DND-41 (cell line): Measurements from ENCODE around the gene ZMAT3.

Source experiments
- CTCF ChIP-seq: IDR thresholded peaks from 2 replicates; pipeline ENCODE4 v1.5.1; 2012; ENCODE audit warnings: borderline replicate concordance, low read length, moderate library complexity, mild to moderate bottlenecking; ENCODE audit not compliant: poor library complexity, severe bottlenecking; ENCODE audit errors: extremely low read depth
- EZH2 ChIP-seq: IDR thresholded peaks from 3 replicates; pipeline ENCODE4 v1.6.1; 2012; ENCODE audit warnings: borderline replicate concordance, low read depth, mild to moderate bottlenecking, moderate library complexity, low read length, inconsistent platforms; ENCODE audit not compliant: severe bottlenecking

DNA sequence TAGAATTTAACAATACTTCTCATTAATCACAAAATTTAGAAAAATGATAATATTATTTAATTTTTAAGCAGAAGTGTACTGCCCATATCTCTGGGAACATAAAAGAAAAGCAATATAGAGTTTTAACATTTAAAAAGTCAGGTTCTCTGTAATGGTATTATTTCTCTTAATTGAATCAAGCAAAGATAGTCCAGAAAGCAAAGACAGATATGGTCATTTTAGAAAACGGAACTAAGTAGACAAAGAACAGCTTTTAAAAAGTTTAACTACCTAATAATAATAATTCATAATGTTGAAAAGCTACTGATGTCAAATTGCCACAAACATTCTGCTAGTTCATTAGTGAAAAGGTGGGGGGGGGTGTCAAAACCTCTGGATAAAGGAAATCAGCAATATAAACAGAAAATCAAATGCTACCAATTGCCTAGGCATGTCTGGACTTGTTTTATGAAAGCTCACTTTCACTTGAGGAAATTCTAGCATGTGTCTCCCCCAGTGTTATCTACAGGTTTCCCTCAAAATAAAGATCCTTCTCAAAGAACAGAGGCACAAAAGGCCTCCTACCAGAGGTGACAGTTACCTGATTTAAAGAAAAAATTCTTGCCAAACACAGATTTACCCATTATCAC is 1.7 kb downstream of the ZMAT3 start:
- no peak for TF ChIP-seq CTCF
- no peak for TF ChIP-seq EZH2
